ENCODE data around the gene GALNT3.
A peak's percentile ranks its signal among the peaks of the same experiment; 100 is the strongest.

GALNT3 gene

DNA sequence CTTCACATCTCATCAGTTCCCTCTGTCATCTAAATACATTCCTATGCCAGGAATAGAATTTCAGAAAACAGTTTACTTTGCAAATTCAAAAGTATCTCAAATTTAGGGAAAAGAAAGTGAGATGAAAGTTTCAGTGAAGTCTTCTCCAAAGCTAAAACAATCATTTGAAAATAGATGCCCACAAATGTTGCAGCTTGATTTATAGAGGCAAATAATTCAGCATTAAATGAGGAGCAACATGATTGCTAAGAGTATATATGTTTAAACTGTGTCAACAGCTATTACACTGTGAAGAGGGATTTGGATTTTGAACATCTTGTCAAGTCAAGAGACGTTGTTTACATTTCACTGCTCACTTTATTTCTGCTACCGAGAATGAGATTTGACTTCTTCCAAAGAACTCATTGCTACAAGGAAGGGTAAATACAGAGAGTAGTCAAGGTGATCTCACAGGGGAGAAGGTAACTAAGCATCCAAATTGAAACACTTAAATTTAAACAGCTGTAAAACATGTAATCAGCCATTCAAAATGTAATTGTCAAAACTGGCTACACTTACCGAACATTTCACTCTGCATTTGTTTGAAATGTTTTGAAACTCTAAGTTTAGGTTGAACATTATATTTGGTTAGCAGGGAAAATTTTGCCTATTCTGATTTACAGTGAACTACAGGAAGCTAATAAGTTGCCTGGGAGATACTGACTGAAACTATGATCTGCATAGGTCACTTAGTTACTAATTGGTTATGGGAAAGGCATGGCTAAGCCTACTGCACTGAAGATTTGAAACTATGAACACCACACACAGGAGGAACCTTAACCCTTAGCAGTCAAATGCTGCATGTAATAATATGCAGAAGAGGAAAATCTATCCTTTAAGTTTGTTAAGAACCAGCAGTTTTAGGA is 33.2 kb upstream of the GALNT3 start:
- TF ChIP-seq, protein P1, sequence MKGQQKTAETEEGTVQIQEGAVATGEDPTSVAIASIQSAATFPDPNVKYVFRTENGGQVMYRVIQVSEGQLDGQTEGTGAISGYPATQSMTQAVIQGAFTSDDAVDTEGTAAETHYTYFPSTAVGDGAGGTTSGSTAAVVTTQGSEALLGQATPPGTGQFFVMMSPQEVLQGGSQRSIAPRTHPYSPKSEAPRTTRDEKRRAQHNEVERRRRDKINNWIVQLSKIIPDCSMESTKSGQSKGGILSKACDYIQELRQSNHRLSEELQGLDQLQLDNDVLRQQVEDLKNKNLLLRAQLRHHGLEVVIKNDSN (IDR thresholded peaks at IDR 0.05), result no peak
- TF ChIP-seq RAD21 (IDR thresholded peaks at IDR 0.05; ENCODE audit: low read depth) (no peak), TAF1 (IDR thresholded peaks at IDR 0.05; ENCODE audit: low read depth) (no peak)
- TF ChIP-seq, protein P2, sequence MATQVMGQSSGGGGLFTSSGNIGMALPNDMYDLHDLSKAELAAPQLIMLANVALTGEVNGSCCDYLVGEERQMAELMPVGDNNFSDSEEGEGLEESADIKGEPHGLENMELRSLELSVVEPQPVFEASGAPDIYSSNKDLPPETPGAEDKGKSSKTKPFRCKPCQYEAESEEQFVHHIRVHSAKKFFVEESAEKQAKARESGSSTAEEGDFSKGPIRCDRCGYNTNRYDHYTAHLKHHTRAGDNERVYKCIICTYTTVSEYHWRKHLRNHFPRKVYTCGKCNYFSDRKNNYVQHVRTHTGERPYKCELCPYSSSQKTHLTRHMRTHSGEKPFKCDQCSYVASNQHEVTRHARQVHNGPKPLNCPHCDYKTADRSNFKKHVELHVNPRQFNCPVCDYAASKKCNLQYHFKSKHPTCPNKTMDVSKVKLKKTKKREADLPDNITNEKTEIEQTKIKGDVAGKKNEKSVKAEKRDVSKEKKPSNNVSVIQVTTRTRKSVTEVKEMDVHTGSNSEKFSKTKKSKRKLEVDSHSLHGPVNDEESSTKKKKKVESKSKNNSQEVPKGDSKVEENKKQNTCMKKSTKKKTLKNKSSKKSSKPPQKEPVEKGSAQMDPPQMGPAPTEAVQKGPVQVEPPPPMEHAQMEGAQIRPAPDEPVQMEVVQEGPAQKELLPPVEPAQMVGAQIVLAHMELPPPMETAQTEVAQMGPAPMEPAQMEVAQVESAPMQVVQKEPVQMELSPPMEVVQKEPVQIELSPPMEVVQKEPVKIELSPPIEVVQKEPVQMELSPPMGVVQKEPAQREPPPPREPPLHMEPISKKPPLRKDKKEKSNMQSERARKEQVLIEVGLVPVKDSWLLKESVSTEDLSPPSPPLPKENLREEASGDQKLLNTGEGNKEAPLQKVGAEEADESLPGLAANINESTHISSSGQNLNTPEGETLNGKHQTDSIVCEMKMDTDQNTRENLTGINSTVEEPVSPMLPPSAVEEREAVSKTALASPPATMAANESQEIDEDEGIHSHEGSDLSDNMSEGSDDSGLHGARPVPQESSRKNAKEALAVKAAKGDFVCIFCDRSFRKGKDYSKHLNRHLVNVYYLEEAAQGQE (IDR thresholded peaks at IDR 0.05; ENCODE audit: low read depth), result no peak

DNA sequence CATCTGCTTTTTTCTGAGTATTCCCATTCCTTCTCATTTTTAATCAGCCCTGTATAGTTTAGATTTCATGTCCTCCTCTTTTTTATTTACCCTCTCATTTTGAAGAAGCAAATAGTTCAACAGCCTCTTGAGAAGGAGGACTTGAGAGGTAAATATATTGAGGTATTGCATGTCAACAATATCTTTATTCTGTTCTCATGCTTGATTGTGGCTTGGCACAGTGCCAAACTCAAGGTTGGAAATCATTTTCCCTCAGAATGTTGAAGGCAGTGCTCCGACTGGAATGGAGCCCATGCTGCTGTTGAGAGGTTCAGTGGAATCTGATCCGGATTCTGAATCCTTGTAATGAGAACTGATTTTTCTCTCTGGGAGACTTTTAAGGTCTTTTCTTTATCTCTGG is 31.0 kb upstream of the GALNT3 start:
- TF ChIP-seq EGR1 (IDR thresholded peaks at IDR 0.05) (no peak), RAD21 (IDR thresholded peaks at IDR 0.05; ENCODE audit: low read depth) (no peak), TCF12 (IDR thresholded peaks at IDR 0.05; ENCODE audit: low read depth) (no peak), NFIC (IDR thresholded peaks at IDR 0.05) (peak; percentile 95)

DNA sequence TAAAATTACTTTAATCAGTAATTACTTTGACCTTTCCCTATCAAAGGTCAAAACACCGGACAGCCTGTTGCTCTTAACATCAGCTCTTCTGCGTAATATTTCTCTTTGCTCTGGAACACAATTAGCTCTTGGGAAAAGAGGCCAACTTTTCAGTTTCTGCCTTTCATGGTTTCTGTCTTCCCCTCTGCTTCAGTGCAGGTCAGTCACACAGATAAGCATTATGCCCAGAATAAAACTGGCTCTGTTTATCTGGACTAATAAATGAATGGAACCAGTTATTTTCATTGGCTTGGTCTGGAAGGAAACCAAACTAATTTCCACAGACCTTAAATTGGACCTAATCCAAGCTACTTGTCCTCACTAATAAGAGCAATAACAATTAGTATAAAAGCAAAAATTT is 26.2 kb upstream of the GALNT3 start:
- TF ChIP-seq TCF12 (IDR thresholded peaks at IDR 0.05; ENCODE audit: low read depth) (no peak), TEAD4 (IDR thresholded peaks at IDR 0.05) (no peak), ZBTB7A (IDR thresholded peaks at IDR 0.05; ENCODE audit: low read depth) (no peak), FOXM1 (IDR thresholded peaks at IDR 0.05; ENCODE audit: borderline replicate concordance, low read depth) (no peak), CREB1 (IDR thresholded peaks at IDR 0.05; ENCODE audit: low read depth) (no peak), YY1 (IDR thresholded peaks at IDR 0.05; ENCODE audit: low read depth) (no peak), EP300 (IDR thresholded peaks at IDR 0.05; ENCODE audit: borderline replicate concordance) (no peak), CEBPB (IDR thresholded peaks at IDR 0.05) (no peak), RAD21 (IDR thresholded peaks at IDR 0.05; ENCODE audit: low read depth) (no peak)
- TF ChIP-seq, protein P1 (IDR thresholded peaks at IDR 0.05), result no peak
- TF ChIP-seq, protein P3, sequence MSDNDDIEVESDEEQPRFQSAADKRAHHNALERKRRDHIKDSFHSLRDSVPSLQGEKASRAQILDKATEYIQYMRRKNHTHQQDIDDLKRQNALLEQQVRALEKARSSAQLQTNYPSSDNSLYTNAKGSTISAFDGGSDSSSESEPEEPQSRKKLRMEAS (IDR thresholded peaks at IDR 0.05), result no peak
- TF ChIP-seq, protein P2 (IDR thresholded peaks at IDR 0.05; ENCODE audit: low read depth), result no peak

DNA sequence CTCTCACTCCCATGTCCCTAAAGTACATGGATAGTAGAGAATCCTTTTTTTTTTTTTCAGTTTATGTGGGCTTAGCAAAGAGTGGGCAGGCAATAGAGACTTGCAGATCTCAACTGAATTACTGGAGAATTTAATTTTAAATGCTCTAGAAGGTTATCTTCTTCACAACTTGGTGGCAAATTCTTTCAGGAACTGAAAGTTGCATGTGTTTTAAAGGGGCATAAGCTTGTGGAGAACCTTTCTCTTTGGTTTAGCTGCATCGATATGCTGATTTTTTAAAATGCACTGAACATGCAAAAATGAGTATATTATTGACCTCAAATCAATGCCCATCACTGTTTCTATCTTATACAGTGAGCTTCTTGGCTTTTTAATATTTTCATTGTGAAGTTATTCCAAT is 24.9 kb upstream of the GALNT3 start:
- no peak for TF ChIP-seq EGR1 (IDR thresholded peaks at IDR 0.05)
- TF ChIP-seq, protein P1 (IDR thresholded peaks at IDR 0.05), result no peak
- TF ChIP-seq, protein P2 (IDR thresholded peaks at IDR 0.05; ENCODE audit: low read depth), result no peak
- TF ChIP-seq EP300 (IDR thresholded peaks at IDR 0.05; ENCODE audit: borderline replicate concordance), result no peak
- TF ChIP-seq TCF12 (IDR thresholded peaks at IDR 0.05; ENCODE audit: low read depth), result no peak
- TF ChIP-seq ZBTB7A (IDR thresholded peaks at IDR 0.05; ENCODE audit: low read depth), result no peak
- TF ChIP-seq, protein P3 (IDR thresholded peaks at IDR 0.05), result no peak
- TF ChIP-seq CEBPB (IDR thresholded peaks at IDR 0.05), result no peak
- no peak for TF ChIP-seq YY1 (IDR thresholded peaks at IDR 0.05; ENCODE audit: low read depth)
- TF ChIP-seq TEAD4 (IDR thresholded peaks at IDR 0.05), result no peak
- TF ChIP-seq TAF1 (IDR thresholded peaks at IDR 0.05; ENCODE audit: low read depth), result no peak
- TF ChIP-seq RAD21 (IDR thresholded peaks at IDR 0.05; ENCODE audit: low read depth), result no peak
- TF ChIP-seq CREB1 (IDR thresholded peaks at IDR 0.05; ENCODE audit: low read depth), result no peak
- TF ChIP-seq NFIC (IDR thresholded peaks at IDR 0.05), result no peak
- TF ChIP-seq FOXM1 (IDR thresholded peaks at IDR 0.05; ENCODE audit: borderline replicate concordance, low read depth), result no peak

Measured in Ishikawa (cell line).